ENCODE results near the gene C7. TPM values are rescaled to one million over a fixed set of nuclear protein-coding genes. Genes with fewer than 3 reads are reported as not detected.

Gene C7
- total and polyA plus RNA-seq, 2 of the 8 experiments (the other 6 are each of a cell fraction or from before 2014, with no cell fraction given): 0.08 TPM; not detected in 1

GRCh38 chr5:40991981-40992559 lies 82.8 kb downstream of the C7 start:
- ChIA-PET POLR2A (ENCODE audit: partially characterized antibody) (no interaction called here), CTCF (ENCODE audit: partially characterized antibody) (interaction anchor here (0.6 kb wide), 1 partner anchor 30 kb away, joined by 3 read pairs; no protein-coding TSS in a partner anchor)
- no peak overlapping the region for H2BK15ac ChIP-seq (ENCODE audit: low read length)
- no peak overlapping the region for H2BK12ac ChIP-seq (ENCODE audit: low read depth, low read length)
- H3K14ac ChIP-seq (ENCODE audit: insufficient read length): no peak overlapping the region
- no peak overlapping the region for H4K91ac ChIP-seq (replicated peaks; ENCODE audit: insufficient read length, low read length)
- H3K4me1 ChIP-seq (replicated peaks in 1 of 4; ENCODE audit: control insufficient read depth in 3 of 4, insufficient read depth in 4 of 4, low read length in 3 of 4): no peaks in the 10 kb centered on the region
- H2BK120ac ChIP-seq (replicated peaks; ENCODE audit: low read depth, low read length): no peak overlapping the region
- H3K4me3 ChIP-seq (ENCODE audit: extremely low read depth in 1 of 4, insufficient read depth in 2 of 4, low read depth in 3 of 4, low read length in 4 of 4): no peak overlapping the region
- peaks cover 2% of the 10 kb centered on the region; the same call in 1 of the 2 replicates for H3K23me2 ChIP-seq (ENCODE audit: low read depth, low read length)
- H2BK20ac ChIP-seq (ENCODE audit: low read length): no peak overlapping the region
- no peaks in the 10 kb centered on the region for H3K36me3 ChIP-seq (ENCODE audit: control insufficient read depth in 2 of 4, insufficient read depth in 4 of 4, low read length in 3 of 4)
- H2AK5ac ChIP-seq (ENCODE audit: low read depth, low read length): no peak overlapping the region
- DNase-seq (ENCODE audit: low read depth in 1 of 2, low spot score in 2 of 2): no peak
- no peak overlapping the region for H4K5ac ChIP-seq (ENCODE audit: insufficient read length, low read depth, low read length)
- no peak overlapping the region for H2AFZ ChIP-seq (ENCODE audit: low read length)
- no peaks in the 10 kb centered on the region for H3K79me2 ChIP-seq (ENCODE audit: control insufficient read depth in 1 of 2, insufficient read depth in 2 of 2, low read length in 2 of 2)
- H3K27ac ChIP-seq (ENCODE audit: low read depth, low read length): no peak overlapping the region
- WGBS, 2 experiments (ENCODE audit: extremely low coverage in 1 of 2, insufficient coverage in 1 of 2, insufficient read length in 1 of 2, insufficient replicate concordance in 2 of 2, low coverage in 1 of 2, low lambda C conversion rate in 2 of 2, missing lambda C conversion rate in 1 of 2): 79% methylated on average over 5 of the region's 5 CpGs; no CpG with 5 or more reads in 1 of the 2 experiments
- H3K4me2 ChIP-seq (ENCODE audit: insufficient read depth in 1 of 2, low read depth in 2 of 2, low read length in 2 of 2): no peak overlapping the region
- no peak overlapping the region for H3K9ac ChIP-seq (replicated peaks in 1 of 4; ENCODE audit: extremely low read depth in 1 of 4, low read depth in 3 of 4, low read length in 3 of 4)
- H4K8ac ChIP-seq (ENCODE audit: extremely low read depth, insufficient read depth, low read length): no peak overlapping the region
- no peak for FAIRE-seq
- no peak overlapping the region for H3K23ac ChIP-seq (ENCODE audit: insufficient read length)
- peaks cover 0 to 3% of the 10 kb centered on the region in 2 experiments; a peak in 1 of 4 replicates for H3K9me3 ChIP-seq (ENCODE audit: insufficient read depth in 2 of 2, low read depth in 1 of 2, low read length in 1 of 2)
- H3K27me3 ChIP-seq (replicated peaks in 1 of 4; ENCODE audit: control insufficient read depth in 3 of 4, extremely low read depth in 1 of 4, insufficient read depth in 3 of 4, low read length in 3 of 4): no peaks in the 10 kb centered on the region
- no peaks in the 10 kb centered on the region for H4K20me1 ChIP-seq (replicated peaks in 1 of 2; ENCODE audit: control insufficient read depth in 1 of 2, insufficient read depth in 2 of 2, low read length in 2 of 2)
- no peak overlapping the region for H3K4ac ChIP-seq (replicated peaks; ENCODE audit: insufficient read length, low read depth, low read length)
- no peak overlapping the region for H3K18ac ChIP-seq (ENCODE audit: extremely low read depth, low read length)
- H2BK5ac ChIP-seq (ENCODE audit: low read depth, low read length): no peak overlapping the region
- no peak overlapping the region for H3K56ac ChIP-seq (replicated peaks; ENCODE audit: insufficient read length, low read depth, low read length)
- no peaks in the 10 kb centered on the region for H3K79me1 ChIP-seq (ENCODE audit: low read depth, low read length)
- no peak for TF ChIP-seq E2F6 (IDR thresholded peaks at IDR 0.05)
- TF ChIP-seq MAFK (IDR thresholded peaks at IDR 0.05; ENCODE audit: low read depth, low read length): no peak
- TF ChIP-seq, protein P1, sequence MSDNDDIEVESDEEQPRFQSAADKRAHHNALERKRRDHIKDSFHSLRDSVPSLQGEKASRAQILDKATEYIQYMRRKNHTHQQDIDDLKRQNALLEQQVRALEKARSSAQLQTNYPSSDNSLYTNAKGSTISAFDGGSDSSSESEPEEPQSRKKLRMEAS (IDR thresholded peaks at IDR 0.05): no peak
- no peak for TF ChIP-seq CBX8 (IDR thresholded peaks at IDR 0.05; ENCODE audit: borderline replicate concordance, low read depth, low read length)
- no peak for TF ChIP-seq SIN3A (conservative IDR thresholded peaks at IDR 0.05 in 1 of 2, IDR thresholded peaks at IDR 0.05 in 1 of 2; ENCODE audit: low read depth in 1 of 2, low read length in 2 of 2)
- no peak for TF ChIP-seq ATF3 (IDR thresholded peaks at IDR 0.05; ENCODE audit: insufficient read depth, low read depth, low read length)
- no peak for TF ChIP-seq SP1 (IDR thresholded peaks at IDR 0.05; ENCODE audit: low read depth, low read length)
- TF ChIP-seq USF2 (IDR thresholded peaks at IDR 0.05; ENCODE audit: low read length): no peak
- TF ChIP-seq ASH2L (IDR thresholded peaks at IDR 0.05; ENCODE audit: low read length): no peak
- TF ChIP-seq ZNF274 (IDR thresholded peaks at IDR 0.05; ENCODE audit: borderline replicate concordance, extremely low read depth, low read length): no peak
- TF ChIP-seq SP4 (IDR thresholded peaks at IDR 0.05; ENCODE audit: low read length): no peak
